Brain pericyte (primary cell): ENCODE measurements around the gene CYP2C18.
"Not testable (repeated sequence)": the region's sequence is repeated elsewhere in the genome, so short reads cannot be mapped to it uniquely, and the experiment has no call there.

ENCODE experiments used
- DNase-seq: peaks from one replicate; pipeline ENCODE4 v3.0.0-alpha.2; 2012; ENCODE audit warnings: low read depth, low spot score

Gene CYP2C18

GRCh38 chr10:94747137-94747536, 63.6 kb downstream of the CYP2C18 start:
- DNase-seq, result no peak

GRCh38 chr10:94747838-94748237, 64.3 kb downstream of the CYP2C18 start:
- DNase-seq, result no peak

DNA sequence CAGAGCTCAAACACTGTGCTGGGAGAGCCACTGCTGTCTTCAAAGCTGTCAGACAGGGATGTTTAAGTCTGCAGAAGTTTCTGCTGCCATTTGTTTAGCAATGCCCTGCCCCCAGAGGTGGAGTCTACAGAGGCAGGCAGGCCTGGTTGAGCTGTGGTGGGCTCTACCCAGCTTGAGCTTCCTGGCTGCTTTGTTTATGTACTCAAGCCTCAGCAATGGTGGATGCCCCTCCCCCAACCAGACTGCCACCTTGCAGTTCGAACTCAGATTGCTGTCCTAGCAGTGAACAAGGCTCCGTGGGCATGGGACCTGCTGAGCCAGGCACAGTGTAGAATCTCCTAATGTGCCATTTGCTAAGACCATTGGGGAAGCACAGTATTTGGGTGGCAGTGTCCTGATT, 74.4 kb downstream of the CYP2C18 start:
- no peak for DNase-seq

DNA sequence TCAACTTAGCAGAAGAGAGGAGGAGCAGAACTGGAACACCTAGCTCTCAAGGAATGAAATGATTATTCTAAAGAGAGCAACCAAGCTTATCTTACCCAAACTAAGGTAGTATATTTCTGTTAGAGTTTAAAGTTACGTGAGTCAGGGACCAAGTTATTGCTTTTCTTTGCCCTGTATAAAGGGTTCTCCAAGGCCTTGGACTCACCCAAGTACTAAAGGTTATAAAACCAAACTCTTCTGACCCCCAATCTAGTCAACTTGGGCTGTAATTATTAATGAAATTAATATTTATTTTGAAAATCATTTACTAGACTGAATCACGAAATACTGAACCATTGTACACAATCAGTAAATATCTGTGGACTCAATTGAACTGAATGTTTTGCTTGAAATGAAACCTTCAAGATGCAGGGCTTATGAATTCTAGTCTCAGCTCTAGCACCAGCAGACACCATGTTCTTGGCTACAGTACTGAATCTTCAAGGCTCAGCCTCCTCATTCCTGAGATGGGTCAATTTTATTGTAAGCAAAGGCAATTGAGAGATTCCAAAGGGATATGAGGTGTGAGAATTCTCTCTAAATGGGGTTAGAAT, 77.2 kb downstream of the CYP2C18 start:
- no peak for DNase-seq

DNA sequence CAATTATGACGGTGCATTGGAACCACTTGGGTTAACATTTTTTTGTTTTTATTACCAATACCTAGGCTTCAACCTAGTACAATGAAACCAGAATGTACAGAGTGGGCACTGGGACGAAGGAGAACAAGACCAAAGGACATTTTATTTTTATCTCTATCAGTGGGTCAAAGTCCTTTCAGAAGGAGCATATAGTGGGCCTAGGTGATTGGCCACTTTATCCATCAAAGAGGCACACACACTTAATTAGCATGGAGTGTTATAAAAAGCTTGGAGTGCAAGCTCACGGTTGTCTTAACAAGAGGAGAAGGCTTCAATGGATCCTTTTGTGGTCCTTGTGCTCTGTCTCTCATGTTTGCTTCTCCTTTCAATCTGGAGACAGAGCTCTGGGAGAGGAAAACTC, 78.9 kb downstream of the CYP2C18 start, which contains the start of gene CYP2C19:
TSS of gene CYP2C19 (plus strand) at position 289 of the 400 bp plus-strand sequence. CDS start at position 314, 25 bp downstream.
- no peak for DNase-seq

- DNase-seq, result not testable (repeated sequence)
Observed at GRCh38 chr10:94775425-94775824, 91.9 kb downstream of the CYP2C18 start.

- DNase-seq, result no peak
Observed at GRCh38 chr10:94777886-94778458, 94.4 kb downstream of the CYP2C18 start.

DNA sequence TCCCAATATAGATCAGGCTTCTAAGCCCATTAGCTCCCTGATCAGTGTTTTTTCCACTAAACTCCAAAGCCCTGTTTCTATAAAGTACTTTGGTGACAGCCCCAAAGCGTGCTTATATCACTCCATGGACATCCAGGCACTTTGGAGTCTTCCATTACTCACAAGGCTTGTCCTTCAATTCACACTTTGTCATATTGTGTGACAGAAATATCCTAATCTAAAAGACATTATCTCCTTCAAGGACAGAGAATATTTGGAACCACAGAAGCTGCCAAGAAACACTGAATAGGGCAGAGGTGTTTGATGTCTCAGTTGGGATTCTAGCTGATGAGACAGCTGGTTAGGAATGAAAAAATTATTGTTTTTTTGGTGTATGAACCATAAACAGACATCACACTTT, 97.3 kb downstream of the CYP2C18 start:
- no peak for DNase-seq

DNA sequence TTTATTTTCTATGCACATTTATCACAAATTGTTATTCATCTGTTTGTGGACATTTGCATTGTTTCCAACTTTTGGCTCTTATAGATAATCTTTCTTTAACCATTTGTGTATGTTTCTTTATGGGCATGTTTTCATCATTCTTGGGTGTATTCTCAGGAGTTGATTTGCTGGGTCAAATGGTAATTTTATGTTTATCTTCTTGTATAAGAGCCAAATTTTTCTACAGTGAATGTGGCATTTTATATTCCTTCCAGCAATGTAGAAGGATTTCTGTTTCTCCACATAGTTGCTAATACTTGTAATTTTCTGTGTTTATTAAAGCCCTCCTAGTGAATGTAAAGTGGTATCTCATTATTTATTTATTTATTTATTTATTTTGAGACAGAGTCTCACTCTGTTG, 100.7 kb downstream of the CYP2C18 start:
- no peak for DNase-seq

DNA sequence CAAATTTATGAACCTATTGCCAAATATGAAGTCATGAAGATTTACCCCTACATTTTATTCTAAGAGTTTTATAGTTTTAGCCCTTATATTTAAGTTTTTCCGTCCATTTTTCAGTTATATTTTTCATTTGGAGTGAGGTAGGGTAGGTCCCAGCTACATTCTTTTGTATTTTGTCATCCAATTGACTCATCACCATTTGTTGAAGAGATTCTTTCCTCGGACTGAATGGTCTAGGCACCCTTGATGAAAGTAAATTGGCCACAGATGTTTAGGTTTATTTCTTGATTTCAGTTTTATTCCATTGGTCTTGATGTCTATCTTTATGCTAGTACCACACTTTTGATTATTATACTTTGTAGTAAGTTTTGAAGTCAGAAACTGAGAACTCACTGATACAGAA, 101.7 kb downstream of the CYP2C18 start:
- no peak for DNase-seq
